Esophagus muscularis mucosa (tissue), 4 donors: ENCODE results near the gene SOD1.

Source experiments
- CTCF ChIP-seq, 3 experiments: fragments of 200-600 bp in 2 of 3; fragments of 450-650 bp in 1 of 3; sonication (generic) in 2 of 3; IDR thresholded peaks; one replicate each; pipeline ENCODE4 v1.5.1; 2017 to 2019; ENCODE audit warnings: antibody characterized with exemption in 3 of 3, mild to moderate bottlenecking in 2 of 3, moderate library complexity in 1 of 3
- EP300 ChIP-seq: sonication (generic); formaldehyde crosslinking; IDR thresholded peaks from one replicate; pipeline ENCODE4 v1.6.1; 2017; ENCODE audit warnings: antibody characterized with exemption
- POLR2A ChIP-seq: fragments of 450-650 bp; IDR thresholded peaks from one replicate; pipeline ENCODE4 v1.6.1; 2017; ENCODE audit warnings: antibody characterized with exemption, moderate library complexity, mild to moderate bottlenecking, low read depth
- POLR2AphosphoS5 ChIP-seq, 2 donors: sonication (generic); formaldehyde crosslinking; IDR thresholded peaks; one replicate each; pipeline ENCODE4 v1.6.1; 2017; ENCODE audit warnings: antibody characterized with exemption in 2 of 2

GRCh38 chr21:31711326-31711725 is 51.8 kb downstream of the SOD1 start:
- TF ChIP-seq POLR2A (no peak), CTCF (IDR thresholded peaks at IDR 0.05) (no peak), POLR2AphosphoS5 (IDR thresholded peaks at IDR 0.05) (no peak), EP300 (no peak)
